ENCODE results near the gene A4GALT. TPM values are rescaled to one million over a fixed set of nuclear protein-coding genes. Genes with fewer than 3 reads are reported as not detected.

A4GALT gene
- total RNA-seq, 1 experiment from 2014 or later, result 3.4 TPM

DNA sequence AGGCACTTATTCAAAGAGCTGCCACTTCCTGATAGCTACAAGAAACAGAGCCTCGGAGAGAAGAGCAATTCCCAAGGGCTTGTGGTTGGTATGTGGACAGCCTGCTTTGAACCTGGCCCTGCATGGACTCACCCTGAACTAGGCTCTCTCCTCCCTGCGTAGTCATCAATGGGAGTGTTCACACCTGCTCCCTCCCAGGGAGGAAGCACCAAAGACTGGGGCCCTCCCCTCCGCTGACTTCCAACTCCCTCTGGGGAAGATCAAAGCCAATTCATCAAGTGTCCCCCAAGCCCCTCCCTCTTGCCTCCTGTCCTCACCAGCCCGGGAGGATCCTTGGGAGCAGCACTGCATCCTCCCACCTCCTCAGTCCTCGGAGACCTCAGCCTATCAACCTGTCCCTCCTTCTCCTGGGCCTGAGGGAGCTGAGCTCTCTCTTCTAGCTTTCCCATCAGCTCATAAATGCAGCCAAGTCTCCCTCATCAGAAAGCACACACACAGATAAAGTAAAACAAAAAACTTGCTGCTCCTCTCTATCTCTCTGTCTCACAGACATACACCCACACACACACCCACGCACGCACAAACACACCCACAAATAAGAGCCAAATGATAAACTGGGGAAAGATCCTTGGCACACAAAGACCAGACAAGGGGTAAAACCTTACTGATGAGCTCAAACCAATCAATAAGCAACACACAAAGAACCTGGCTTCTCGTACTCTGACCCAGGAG lies 3.3 kb downstream of the A4GALT start:
- no peaks in the 10 kb centered on the region; the same call in 1 of the 2 replicates for H3K27me3 ChIP-seq (ENCODE audit: insufficient read depth, low read length)
- H2AFZ ChIP-seq (ENCODE audit: low read length), result no peak overlapping the region
- peaks cover 44% of the 10 kb centered on the region for H3K27me3 Mint-ChIP-seq (ENCODE audit: low read depth)
- H3K23me2 ChIP-seq (ENCODE audit: insufficient read length, low read depth, low read length, poor library complexity, severe bottlenecking), result peaks cover 14% of the 10 kb centered on the region
- no peaks in the 10 kb centered on the region for H3K79me2 ChIP-seq (ENCODE audit: insufficient read depth, low read length)
- H2BK5ac ChIP-seq (ENCODE audit: insufficient read length, low read length), result no peak overlapping the region
- peaks cover 8% of the 10 kb centered on the region; the same call in 1 of the 2 replicates for H3K4me1 ChIP-seq (ENCODE audit: insufficient read depth, low read length)
- peaks cover 0 to 5% of the 10 kb centered on the region in 2 experiments; a peak in 1 of 5 replicates for H3K9me3 Mint-ChIP-seq
- no peak overlapping the region for H3K56ac ChIP-seq (ENCODE audit: insufficient read length, low read depth, low read length)
- no peak for TF ChIP-seq CTCF (conservative IDR thresholded peaks at IDR 0.05)
- H4K5ac ChIP-seq (ENCODE audit: insufficient read length, low read depth, low read length), result no peak overlapping the region
- H2BK120ac ChIP-seq (ENCODE audit: low read depth, low read length, poor library complexity, severe bottlenecking), result no peak overlapping the region
- H3K14ac ChIP-seq (ENCODE audit: insufficient read depth, low read length), result no peak overlapping the region
- H3K9me3 ChIP-seq (ENCODE audit: control insufficient read depth, low read depth, low read length), result no peaks in the 10 kb centered on the region
- H3K4me2 ChIP-seq (ENCODE audit: insufficient read depth, insufficient read length, low read length), result no peak overlapping the region
- peak overlapping the region in 1 of 2 experiments; percentile 2; a peak in 3 of 5 replicates for H3K4me3 Mint-ChIP-seq
- H4K91ac ChIP-seq (ENCODE audit: insufficient read length, low read depth, low read length), result no peak overlapping the region
- DNase-seq, result peak; percentile 88
- WGBS (ENCODE audit: extremely low coverage, insufficient read length, low lambda C conversion rate), result no CpG with 5 or more reads among the region's 8 CpGs
- no peak overlapping the region for H3K18ac ChIP-seq (ENCODE audit: insufficient read length, low read depth, low read length)
- no peak overlapping the region for H2AK5ac ChIP-seq (ENCODE audit: insufficient read length, low read length)
- no peaks in the 10 kb centered on the region for H4K20me1 ChIP-seq (ENCODE audit: control insufficient read depth, insufficient read depth, insufficient read length)
- no peaks in the 10 kb centered on the region for H3K79me1 ChIP-seq (ENCODE audit: insufficient read depth, low read depth, low read length, poor library complexity, severe bottlenecking)
- no peak overlapping the region for H2BK15ac ChIP-seq (ENCODE audit: low read depth, low read length)
- peaks cover 32 to 43% of the 10 kb centered on the region in 2 experiments for H3K4me1 Mint-ChIP-seq
- no peak overlapping the region for H3K27ac ChIP-seq (ENCODE audit: insufficient read length, low read depth, low read length)
- no peak overlapping the region for H3K27ac Mint-ChIP-seq
- peaks cover 0 to 2% (median 0%) of the 10 kb centered on the region in 3 experiments; a peak in 2 of 7 replicates for H3K36me3 Mint-ChIP-seq (ENCODE audit: insufficient read depth in 1 of 3, low read depth in 3 of 3)
- no peak overlapping the region for H3K23ac ChIP-seq (ENCODE audit: insufficient read length, low read depth, low read length)
- no peak overlapping the region for H2BK20ac ChIP-seq (ENCODE audit: low read depth, low read length, poor library complexity, severe bottlenecking)
- no peak overlapping the region for H3K9ac ChIP-seq (ENCODE audit: extremely low read depth, insufficient read length, low read length)
- H3T11ph ChIP-seq (ENCODE audit: low read length), result no peak overlapping the region
- no peak overlapping the region for H3K4ac ChIP-seq (ENCODE audit: low read depth, low read length)
- no peak overlapping the region for H4K8ac ChIP-seq (replicated peaks; ENCODE audit: insufficient read length, low read depth, low read length)
- H2BK12ac ChIP-seq (ENCODE audit: insufficient read length, low read depth, low read length), result no peak overlapping the region
